Type B pancreatic cell (in vitro differentiated cells): ENCODE data around the gene KRT78. TPM values are rescaled to one million over a fixed set of nuclear protein-coding genes. Genes with fewer than 3 reads are reported as not detected.

ENCODE experiments used
- DNase-seq: peaks from one replicate; pipeline ENCODE4 v3.0.0; 2021; ENCODE audit warnings: mixed read lengths; ENCODE audit not compliant: unreplicated experiment; ENCODE audit errors: extremely low spot score
- H3K27ac Mint-ChIP-seq: 2 replicates; pipeline ENCODE4 v1.8.0; 2021; ENCODE audit warnings: mild to moderate bottlenecking, mixed read lengths
- H3K27me3 Mint-ChIP-seq: 2 replicates; pipeline ENCODE4 v1.8.0; 2021; ENCODE audit warnings: mixed read lengths
- H3K36me3 Mint-ChIP-seq: 2 replicates; pipeline ENCODE4 v1.8.0; 2021; ENCODE audit warnings: mixed read lengths
- H3K4me1 Mint-ChIP-seq: one replicate; pipeline ENCODE4 v1.8.0; 2021; ENCODE audit warnings: mixed read lengths; ENCODE audit not compliant: unreplicated experiment
- H3K4me3 Mint-ChIP-seq: 2 replicates; pipeline ENCODE4 v1.8.0; 2021; ENCODE audit warnings: mild to moderate bottlenecking, mixed read lengths
- H3K9me3 Mint-ChIP-seq: 2 replicates; pipeline ENCODE4 v1.8.0; 2021; ENCODE audit warnings: mixed read lengths
- total RNA-seq: library from RNA; stranded (reverse); gene quantifications from 2 replicates; pipeline ENCODE4 v1.2.1, GENCODE V29; 2021; ENCODE audit warnings: low replicate concordance
- TF ChIP-seq, protein P1 (sequence below): fragments of 200-600 bp; sonication (generic); conservative IDR thresholded peaks from 2 replicates; pipeline ENCODE4 v1.5.0; 2021; ENCODE audit warnings: antibody characterized with exemption, mild to moderate bottlenecking

The KRT78 gene
- total RNA-seq, 1 donor from 2014 or later, result 14.7 TPM

GRCh38 chr12:52827499-52828090 lies 21.2 kb downstream of the KRT78 start:
- no peak overlapping the region for H3K27ac Mint-ChIP-seq
- peaks cover 18% of the 10 kb centered on the region for H3K27me3 Mint-ChIP-seq
- DNase-seq, result no peak
- TF ChIP-seq, protein P1, sequence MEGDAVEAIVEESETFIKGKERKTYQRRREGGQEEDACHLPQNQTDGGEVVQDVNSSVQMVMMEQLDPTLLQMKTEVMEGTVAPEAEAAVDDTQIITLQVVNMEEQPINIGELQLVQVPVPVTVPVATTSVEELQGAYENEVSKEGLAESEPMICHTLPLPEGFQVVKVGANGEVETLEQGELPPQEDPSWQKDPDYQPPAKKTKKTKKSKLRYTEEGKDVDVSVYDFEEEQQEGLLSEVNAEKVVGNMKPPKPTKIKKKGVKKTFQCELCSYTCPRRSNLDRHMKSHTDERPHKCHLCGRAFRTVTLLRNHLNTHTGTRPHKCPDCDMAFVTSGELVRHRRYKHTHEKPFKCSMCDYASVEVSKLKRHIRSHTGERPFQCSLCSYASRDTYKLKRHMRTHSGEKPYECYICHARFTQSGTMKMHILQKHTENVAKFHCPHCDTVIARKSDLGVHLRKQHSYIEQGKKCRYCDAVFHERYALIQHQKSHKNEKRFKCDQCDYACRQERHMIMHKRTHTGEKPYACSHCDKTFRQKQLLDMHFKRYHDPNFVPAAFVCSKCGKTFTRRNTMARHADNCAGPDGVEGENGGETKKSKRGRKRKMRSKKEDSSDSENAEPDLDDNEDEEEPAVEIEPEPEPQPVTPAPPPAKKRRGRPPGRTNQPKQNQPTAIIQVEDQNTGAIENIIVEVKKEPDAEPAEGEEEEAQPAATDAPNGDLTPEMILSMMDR, result no peak
- no peaks in the 10 kb centered on the region for H3K9me3 Mint-ChIP-seq
- H3K36me3 Mint-ChIP-seq, result no peaks in the 10 kb centered on the region
- no peaks in the 10 kb centered on the region for H3K4me1 Mint-ChIP-seq
- H3K4me3 Mint-ChIP-seq, result no peak overlapping the region

- Mint-ChIP-seq H3K27me3 (peaks cover 18% of the 10 kb centered on the region), H3K27ac (no peak overlapping the region), H3K4me3 (no peak overlapping the region), H3K36me3 (no peaks in the 10 kb centered on the region), H3K9me3 (no peaks in the 10 kb centered on the region), H3K4me1 (no peaks in the 10 kb centered on the region)
- DNase-seq, result no peak
- TF ChIP-seq, protein P1, result no peak
Observed at GRCh38 chr12:52826611-52827498, 21.9 kb downstream of the KRT78 start.

- no peak overlapping the region for H3K4me3 Mint-ChIP-seq
- H3K27me3 Mint-ChIP-seq, result peaks cover 21% of the 10 kb centered on the region
- H3K9me3 Mint-ChIP-seq, result no peaks in the 10 kb centered on the region
- H3K4me1 Mint-ChIP-seq, result peaks cover 4% of the 10 kb centered on the region
- no peak for DNase-seq
- TF ChIP-seq, protein P1, result no peak
- H3K27ac Mint-ChIP-seq, result no peak overlapping the region
- no peaks in the 10 kb centered on the region for H3K36me3 Mint-ChIP-seq
Observed at GRCh38 chr12:52825961-52826360, 22.8 kb downstream of the KRT78 start.

GRCh38 chr12:52824741-52825410 lies 23.9 kb downstream of the KRT78 start:
- Mint-ChIP-seq H3K27me3 (peaks cover 25% of the 10 kb centered on the region), H3K36me3 (no peaks in the 10 kb centered on the region), H3K9me3 (no peaks in the 10 kb centered on the region), H3K4me3 (no peak overlapping the region), H3K27ac (no peak overlapping the region), H3K4me1 (peaks cover 11% of the 10 kb centered on the region)
- TF ChIP-seq, protein P1, result no peak
- no peak for DNase-seq

GRCh38 chr12:52823761-52824450 lies 24.9 kb downstream of the KRT78 start:
- Mint-ChIP-seq H3K9me3 (no peaks in the 10 kb centered on the region), H3K4me1 (peaks cover 11% of the 10 kb centered on the region), H3K36me3 (no peaks in the 10 kb centered on the region), H3K27ac (no peak overlapping the region), H3K27me3 (peaks cover 20% of the 10 kb centered on the region), H3K4me3 (no peak overlapping the region)
- TF ChIP-seq, protein P1, result no peak
- DNase-seq, result no peak
